MCF 10A (cell line): ENCODE measurements around the gene MIER2. TPM values are rescaled to one million over a fixed set of nuclear protein-coding genes. Genes with fewer than 3 reads are reported as not detected.
A peak's percentile ranks its signal among the peaks of the same experiment; 100 is the strongest.
"Not testable (repeated sequence)": the region's sequence is repeated elsewhere in the genome, so short reads cannot be mapped to it uniquely, and the experiment has no call there.

Experiments used
- BruUV-seq: library from RNA; stranded (reverse); fragments of 400-500 nt; replicated peaks from 2 replicates; lab custom pipeline; 2021; lab: Mats Ljungman, UMichigan
- CTCF ChIA-PET: fragments of 300-600 bp; sonication (Branson Sonifier 250); formaldehyde crosslinking; extraction: SDS; loops from one replicate; lab custom pipeline; 2021; ENCODE audit warnings: antibody characterized with exemption, inconsistent platforms; lab: Yijun Ruan, JAX
- POLR2A ChIA-PET: fragments of 300-600, 350-650 bp; sonication (Branson Sonifier 250); formaldehyde crosslinking; extraction: SDS; loops from one replicate; lab custom pipeline; 2020; ENCODE audit warnings: antibody characterized with exemption, inconsistent platforms; lab: Yijun Ruan, JAX
- DNase-seq: peaks from one replicate; pipeline ENCODE4 v3.0.0-alpha.2; 2018; ENCODE audit not compliant: unreplicated experiment
- H3K27ac Mint-ChIP-seq: one replicate; pipeline ENCODE4 v1.8.0; 2022; ENCODE audit warnings: mild to moderate bottlenecking, low read depth, mixed read lengths; ENCODE audit not compliant: unreplicated experiment
- H3K27me3 Mint-ChIP-seq: one replicate; pipeline ENCODE4 v1.8.0; 2022; ENCODE audit warnings: mixed read lengths; ENCODE audit not compliant: insufficient read depth, unreplicated experiment
- H3K36me3 Mint-ChIP-seq: one replicate; pipeline ENCODE4 v1.8.0; 2022; ENCODE audit warnings: mild to moderate bottlenecking, moderate library complexity, mixed read lengths; ENCODE audit not compliant: insufficient read depth, unreplicated experiment
- H3K4me1 Mint-ChIP-seq: one replicate; pipeline ENCODE4 v1.8.0; 2022; ENCODE audit warnings: mixed read lengths; ENCODE audit not compliant: insufficient read depth, unreplicated experiment
- H3K4me3 Mint-ChIP-seq: one replicate; pipeline ENCODE4 v1.8.0; 2022; ENCODE audit warnings: mild to moderate bottlenecking, moderate library complexity, mixed read lengths; ENCODE audit not compliant: unreplicated experiment
- H3K9me3 Mint-ChIP-seq: one replicate; pipeline ENCODE4 v1.8.0; 2022; ENCODE audit warnings: mixed read lengths; ENCODE audit not compliant: unreplicated experiment
- intact Hi-C: fragments of 100-400 bp; cut with micrococcal nuclease; formaldehyde crosslinking; loops from 2 replicates; pipeline ENCODE4 v1.14.1; 2022
- total RNA-seq: library from RNA; stranded (reverse); gene quantifications from 2 replicates; pipeline ENCODE4 v1.2.3, GENCODE V29; 2022
- TF ChIP-seq, protein P1 (sequence below): fragments of 200-600 bp; IDR thresholded peaks from one replicate; pipeline ENCODE4 v1.8.0; 2022; ENCODE audit warnings: antibody characterized with exemption, mild to moderate bottlenecking; ENCODE audit not compliant: unreplicated experiment

Gene MIER2
- total RNA-seq, 1 experiment from 2014 or later = 24.2 TPM

DNA sequence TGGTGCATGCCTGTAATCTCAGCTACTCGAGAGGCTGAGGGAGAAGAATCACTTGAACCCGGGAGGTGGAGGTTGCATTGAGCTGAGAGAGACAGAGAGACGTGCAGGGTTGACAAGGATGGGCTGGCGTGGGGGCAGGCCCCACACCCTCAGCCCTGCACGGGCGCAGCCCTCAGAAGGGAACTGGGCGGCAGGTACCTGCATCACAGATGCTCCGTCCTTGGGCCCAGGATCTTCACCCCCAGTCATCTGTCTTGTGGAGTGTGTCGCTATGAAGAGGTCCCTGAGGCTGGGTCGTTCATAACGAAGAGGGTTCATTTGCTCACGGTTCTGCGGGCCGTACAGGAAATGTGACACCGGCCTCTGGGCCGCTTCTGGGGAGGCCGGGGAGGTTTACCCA lies 44.1 kb upstream of the MIER2 start:
- no peaks in the 10 kb centered on the region for H3K27me3 Mint-ChIP-seq
- intact Hi-C loops = loop anchor here (10.0 kb wide), 1 partner anchor 116 kb away; the partner anchor contains the start of gene TPGS1
- peaks cover 9% of the 10 kb centered on the region for H3K9me3 Mint-ChIP-seq
- CTCF ChIA-PET = no interaction called here
- peaks cover 7% of the 10 kb centered on the region for H3K36me3 Mint-ChIP-seq
- H3K27ac Mint-ChIP-seq = peak overlapping the region; percentile 75
- no peak overlapping the region for H3K4me3 Mint-ChIP-seq
- POLR2A ChIA-PET = no interaction called here
- no TSS peak for BruUV-seq
- TF ChIP-seq, protein P1, sequence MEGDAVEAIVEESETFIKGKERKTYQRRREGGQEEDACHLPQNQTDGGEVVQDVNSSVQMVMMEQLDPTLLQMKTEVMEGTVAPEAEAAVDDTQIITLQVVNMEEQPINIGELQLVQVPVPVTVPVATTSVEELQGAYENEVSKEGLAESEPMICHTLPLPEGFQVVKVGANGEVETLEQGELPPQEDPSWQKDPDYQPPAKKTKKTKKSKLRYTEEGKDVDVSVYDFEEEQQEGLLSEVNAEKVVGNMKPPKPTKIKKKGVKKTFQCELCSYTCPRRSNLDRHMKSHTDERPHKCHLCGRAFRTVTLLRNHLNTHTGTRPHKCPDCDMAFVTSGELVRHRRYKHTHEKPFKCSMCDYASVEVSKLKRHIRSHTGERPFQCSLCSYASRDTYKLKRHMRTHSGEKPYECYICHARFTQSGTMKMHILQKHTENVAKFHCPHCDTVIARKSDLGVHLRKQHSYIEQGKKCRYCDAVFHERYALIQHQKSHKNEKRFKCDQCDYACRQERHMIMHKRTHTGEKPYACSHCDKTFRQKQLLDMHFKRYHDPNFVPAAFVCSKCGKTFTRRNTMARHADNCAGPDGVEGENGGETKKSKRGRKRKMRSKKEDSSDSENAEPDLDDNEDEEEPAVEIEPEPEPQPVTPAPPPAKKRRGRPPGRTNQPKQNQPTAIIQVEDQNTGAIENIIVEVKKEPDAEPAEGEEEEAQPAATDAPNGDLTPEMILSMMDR = no peak
- DNase-seq = no peak
- peaks cover 9% of the 10 kb centered on the region for H3K4me1 Mint-ChIP-seq

DNA sequence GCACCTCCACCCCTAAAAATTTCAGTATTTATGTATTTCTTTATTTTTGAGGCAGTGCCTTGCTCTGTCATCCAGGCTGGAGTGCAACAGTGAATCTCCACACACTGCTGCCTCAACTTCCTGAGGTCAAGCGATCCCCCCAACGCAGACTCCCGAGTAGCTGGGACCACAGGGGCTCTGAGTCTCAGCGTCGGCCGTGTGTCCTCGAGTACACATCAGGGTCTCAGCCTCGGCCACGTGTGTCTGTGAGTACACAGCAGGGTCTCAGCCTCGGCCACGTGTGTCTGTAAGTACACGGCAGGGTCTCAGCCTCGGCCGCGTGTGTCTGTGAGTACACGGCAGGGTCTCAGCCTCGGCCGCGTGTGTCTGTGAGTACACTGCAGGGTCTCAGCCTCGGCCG lies 43.2 kb upstream of the MIER2 start:
- no peak for DNase-seq
- H3K9me3 Mint-ChIP-seq = peaks cover under 1% of the 10 kb centered on the region
- BruUV-seq = no TSS peak
- peaks cover 4% of the 10 kb centered on the region for H3K36me3 Mint-ChIP-seq
- intact Hi-C loops = loop anchor here (10.0 kb wide), 1 partner anchor 117 kb away; the partner anchor contains the start of gene TPGS1
- TF ChIP-seq, protein P1 = no peak
- ChIA-PET POLR2A (interaction anchor here (0.8 kb wide), 1 partner anchor 98 kb away, joined by 3 read pairs; no protein-coding TSS in a partner anchor), CTCF (no interaction called here)
- no peaks in the 10 kb centered on the region for H3K27me3 Mint-ChIP-seq
- H3K4me1 Mint-ChIP-seq = peaks cover 17% of the 10 kb centered on the region
- no peak overlapping the region for H3K4me3 Mint-ChIP-seq
- H3K27ac Mint-ChIP-seq = peak overlapping the region; percentile 75

DNA sequence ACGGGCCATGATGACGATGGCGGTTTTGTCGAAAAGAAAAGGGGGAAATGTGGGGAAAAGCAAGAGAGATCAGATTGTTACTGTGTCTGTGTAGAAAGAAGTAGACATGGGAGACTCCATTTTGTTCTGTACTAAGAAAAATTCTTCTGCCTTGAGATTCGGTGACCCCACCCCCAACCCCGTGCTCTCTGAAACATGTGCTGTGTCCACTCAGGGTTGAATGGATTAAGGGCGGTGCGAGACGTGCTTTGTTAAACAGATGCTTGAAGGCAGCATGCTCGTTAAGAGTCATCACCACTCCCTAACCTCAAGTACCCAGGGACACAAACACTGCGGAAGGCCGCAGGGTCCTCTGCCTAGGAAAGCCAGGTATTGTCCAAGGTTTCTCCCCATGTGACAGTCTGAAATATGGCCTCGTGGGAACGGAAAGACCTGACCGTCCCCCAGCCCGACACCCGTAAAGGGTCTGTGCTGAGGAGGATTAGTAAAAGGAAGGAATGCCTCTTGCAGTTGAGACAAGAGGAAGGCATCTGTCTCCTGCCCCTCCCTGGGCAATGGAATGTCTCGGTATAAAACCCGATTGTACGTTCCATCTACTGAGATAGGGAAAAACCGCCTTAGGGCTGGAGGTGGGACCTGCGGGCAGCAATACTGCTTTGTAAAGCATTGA lies 42.2 kb upstream of the MIER2 start:
- H3K9me3 Mint-ChIP-seq, H3K4me3 Mint-ChIP-seq, CTCF ChIA-PET, H3K36me3 Mint-ChIP-seq, DNase-seq, H3K27me3 Mint-ChIP-seq, BruUV-seq, POLR2A ChIA-PET: not testable (repeated sequence)
- Mint-ChIP-seq H3K4me1 (peaks cover 22% of the 10 kb centered on the region), H3K27ac (peak overlapping the region; percentile 49)
- intact Hi-C loops = loop anchor here (10.0 kb wide), 1 partner anchor 118 kb away; the partner anchor contains the start of gene TPGS1

DNA sequence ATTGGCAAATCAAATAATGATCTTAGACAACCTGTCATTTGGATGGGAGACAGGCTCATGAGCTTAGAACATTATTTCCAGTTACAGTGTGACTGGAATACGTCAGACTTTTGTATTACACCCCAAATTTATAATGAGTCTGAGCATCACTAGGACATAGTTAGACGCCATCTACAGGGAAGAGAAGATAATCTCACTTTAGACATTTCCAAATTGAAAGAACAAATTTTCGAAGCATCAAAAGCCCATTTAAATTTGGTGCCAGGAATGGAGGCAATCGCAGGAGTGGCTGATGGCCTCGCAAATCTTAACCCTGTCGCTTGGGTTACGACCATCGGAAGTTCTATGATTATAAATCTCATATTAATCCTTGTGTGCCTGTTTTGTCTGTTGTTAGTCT lies 41.6 kb upstream of the MIER2 start:
- CTCF ChIA-PET, DNase-seq, H3K27me3 Mint-ChIP-seq, H3K4me3 Mint-ChIP-seq, POLR2A ChIA-PET, H3K9me3 Mint-ChIP-seq, BruUV-seq, H3K36me3 Mint-ChIP-seq: not testable (repeated sequence)
- intact Hi-C loops = loop anchor here (10.0 kb wide), 1 partner anchor 119 kb away; the partner anchor contains the start of gene TPGS1
- H3K4me1 Mint-ChIP-seq = peaks cover 22% of the 10 kb centered on the region
- H3K27ac Mint-ChIP-seq = peak overlapping the region; percentile 49

DNA sequence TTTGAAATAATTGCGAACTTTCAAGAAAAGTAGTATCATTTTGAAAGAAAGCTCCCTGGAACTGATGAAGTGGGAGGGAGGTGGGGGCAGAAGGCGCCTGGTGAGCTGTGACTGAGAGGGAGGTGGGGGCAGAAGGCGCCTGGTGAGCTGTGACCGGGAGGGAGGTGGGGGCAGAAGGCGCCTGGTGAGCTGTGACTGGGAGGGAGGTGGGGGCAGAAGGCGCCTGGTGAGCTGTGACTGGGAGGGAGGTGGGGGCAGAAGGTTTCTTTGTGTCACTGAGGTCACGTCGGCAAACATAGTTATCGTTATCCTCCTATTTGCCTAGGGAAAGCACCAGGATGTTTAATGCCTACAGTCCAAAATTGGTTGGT lies 40.2 kb upstream of the MIER2 start:
- ChIA-PET POLR2A (no interaction called here), CTCF (no interaction called here)
- Mint-ChIP-seq H3K27me3 (no peaks in the 10 kb centered on the region), H3K36me3 (no peaks in the 10 kb centered on the region), H3K4me3 (no peak overlapping the region), H3K27ac (no peak overlapping the region), H3K9me3 (peaks cover 5% of the 10 kb centered on the region), H3K4me1 (peaks cover 22% of the 10 kb centered on the region)
- TF ChIP-seq, protein P1 = no peak
- intact Hi-C loops = loop anchor here (10.0 kb wide), 1 partner anchor 120 kb away; the partner anchor contains the start of gene TPGS1
- no TSS peak for BruUV-seq
- no peak for DNase-seq
